ENCODE results near the gene UGT1A8.

UGT1A8 gene

DNA sequence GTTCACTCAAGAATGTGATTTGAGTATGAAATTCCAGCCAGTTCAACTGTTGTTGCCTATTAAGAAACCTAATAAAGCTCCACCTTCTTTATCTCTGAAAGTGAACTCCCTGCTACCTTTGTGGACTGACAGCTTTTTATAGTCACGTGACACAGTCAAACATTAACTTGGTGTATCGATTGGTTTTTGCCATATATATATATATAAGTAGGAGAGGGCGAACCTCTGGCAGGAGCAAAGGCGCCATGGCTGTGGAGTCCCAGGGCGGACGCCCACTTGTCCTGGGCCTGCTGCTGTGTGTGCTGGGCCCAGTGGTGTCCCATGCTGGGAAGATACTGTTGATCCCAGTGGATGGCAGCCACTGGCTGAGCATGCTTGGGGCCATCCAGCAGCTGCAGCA, 142.6 kb downstream of the UGT1A8 start, which contains the start of gene UGT1A1:
Gene UGT1A1 (plus strand): TSS at position 228 of the 400 bp plus-strand sequence. CDS start 18 bp downstream, at position 246.
- no peak for DNase-seq (ENCODE audit: low read depth in 1 of 2, low spot score in 1 of 2)

- DNase-seq (ENCODE audit: low read depth in 1 of 2, low spot score in 1 of 2): no peak
Observed at GRCh38 chr2:233761040-233761769, 143.8 kb downstream of the UGT1A8 start.

- no peak for DNase-seq (ENCODE audit: low read depth in 1 of 2, low spot score in 1 of 2)
Observed at GRCh38 chr2:233764264-233764663, 146.8 kb downstream of the UGT1A8 start.

GRCh38 chr2:233764761-233765160, 147.3 kb downstream of the UGT1A8 start:
- DNase-seq (ENCODE audit: low read depth in 1 of 2, low spot score in 1 of 2): no peak

- DNase-seq (ENCODE audit: low read depth in 1 of 2, low spot score in 1 of 2): no peak
Observed at GRCh38 chr2:233766416-233766815, 149.0 kb downstream of the UGT1A8 start.

GRCh38 chr2:233768076-233768475, 150.6 kb downstream of the UGT1A8 start:
- no peak for DNase-seq (ENCODE audit: low read depth in 1 of 2, low spot score in 1 of 2)

DNA sequence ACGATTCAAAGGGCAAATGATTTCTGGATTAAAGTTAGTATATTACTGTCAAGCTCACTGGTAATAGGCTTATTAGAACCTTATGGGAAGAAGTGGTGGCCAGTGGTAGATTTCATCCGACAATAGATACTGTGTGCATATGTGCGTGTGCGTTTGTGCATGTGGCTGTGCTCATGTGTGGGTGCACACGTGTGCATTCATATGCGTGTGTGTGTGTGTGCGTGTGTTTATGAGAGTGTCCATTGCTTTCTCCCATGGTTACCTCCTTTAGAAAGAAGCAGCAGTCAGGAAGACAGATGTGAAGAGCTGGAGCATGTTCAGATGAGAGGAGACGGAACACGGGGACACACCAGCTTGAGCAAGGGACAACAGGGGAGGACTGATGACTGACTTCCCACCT, 151.8 kb downstream of the UGT1A8 start:
- DNase-seq (ENCODE audit: low read depth in 1 of 2, low spot score in 1 of 2): no peak

DNA sequence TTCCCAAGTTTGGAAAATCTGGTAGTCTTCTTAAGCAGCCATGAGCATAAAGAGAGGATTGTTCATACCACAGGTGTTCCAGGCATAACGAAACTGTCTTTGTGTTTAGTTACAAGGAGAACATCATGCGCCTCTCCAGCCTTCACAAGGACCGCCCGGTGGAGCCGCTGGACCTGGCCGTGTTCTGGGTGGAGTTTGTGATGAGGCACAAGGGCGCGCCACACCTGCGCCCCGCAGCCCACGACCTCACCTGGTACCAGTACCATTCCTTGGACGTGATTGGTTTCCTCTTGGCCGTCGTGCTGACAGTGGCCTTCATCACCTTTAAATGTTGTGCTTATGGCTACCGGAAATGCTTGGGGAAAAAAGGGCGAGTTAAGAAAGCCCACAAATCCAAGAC, 154.7 kb downstream of the UGT1A8 start:
- DNase-seq (ENCODE audit: low read depth in 1 of 2, low spot score in 1 of 2): no peak

GRCh38 chr2:233772583-233772982, 155.2 kb downstream of the UGT1A8 start:
- no peak for DNase-seq (ENCODE audit: low read depth in 1 of 2, low spot score in 1 of 2)

GRCh38 chr2:233773854-233774253, 156.4 kb downstream of the UGT1A8 start:
- DNase-seq (ENCODE audit: low read depth in 1 of 2, low spot score in 1 of 2): no peak

- DNase-seq (ENCODE audit: low read depth in 1 of 2, low spot score in 1 of 2): no peak
Observed at GRCh38 chr2:233775414-233775813, 158.0 kb downstream of the UGT1A8 start.

DNA sequence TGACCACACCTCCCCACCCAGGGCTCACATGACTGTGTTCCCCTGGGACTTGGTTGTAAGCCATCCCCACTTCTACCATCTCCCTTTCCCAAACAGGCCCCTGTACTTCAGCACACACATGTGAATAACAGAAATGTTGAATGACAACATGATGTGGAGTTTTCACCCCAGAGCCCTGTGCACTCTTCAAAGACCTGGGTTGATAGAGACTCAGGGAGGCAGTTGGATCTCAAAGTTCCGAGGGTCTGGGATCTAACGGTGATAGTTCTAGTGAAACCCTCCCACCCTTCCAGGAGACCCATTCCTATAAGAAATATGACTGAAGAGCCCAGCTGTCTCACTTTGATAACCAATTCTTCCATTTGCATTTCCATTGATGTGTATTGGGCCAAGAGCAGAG, 160.6 kb downstream of the UGT1A8 start, which contains the start of gene MROH2A:
Gene MROH2A (plus strand): TSS at position 301 of the 400 bp plus-strand sequence. CDS start 1,029 bp downstream, outside the sequence.
- DNase-seq (ENCODE audit: low read depth in 1 of 2, low spot score in 1 of 2): no peak

- DNase-seq (ENCODE audit: low read depth in 1 of 2, low spot score in 1 of 2): no peak
Observed at GRCh38 chr2:233779722-233780121, 162.3 kb downstream of the UGT1A8 start.

DNA sequence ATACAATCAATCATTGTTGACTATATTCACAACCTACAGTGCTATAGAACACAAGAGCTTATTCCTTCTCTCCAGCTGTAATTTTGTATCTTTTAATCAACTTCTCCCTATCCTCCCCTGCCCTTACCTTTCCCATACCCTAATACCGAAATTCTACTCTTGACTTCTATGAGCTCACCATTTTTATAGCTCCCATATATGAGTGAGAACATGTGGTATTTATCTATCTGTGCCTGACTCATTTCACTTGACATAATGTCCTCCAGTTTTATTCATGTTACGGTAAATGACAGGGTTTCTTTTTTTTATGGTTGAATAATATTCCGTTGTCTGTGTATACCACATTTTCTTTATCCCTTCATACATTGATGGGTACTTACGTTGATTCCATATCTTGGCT, 163.3 kb downstream of the UGT1A8 start:
- no peak for DNase-seq (ENCODE audit: low read depth in 1 of 2, low spot score in 1 of 2)

DNA sequence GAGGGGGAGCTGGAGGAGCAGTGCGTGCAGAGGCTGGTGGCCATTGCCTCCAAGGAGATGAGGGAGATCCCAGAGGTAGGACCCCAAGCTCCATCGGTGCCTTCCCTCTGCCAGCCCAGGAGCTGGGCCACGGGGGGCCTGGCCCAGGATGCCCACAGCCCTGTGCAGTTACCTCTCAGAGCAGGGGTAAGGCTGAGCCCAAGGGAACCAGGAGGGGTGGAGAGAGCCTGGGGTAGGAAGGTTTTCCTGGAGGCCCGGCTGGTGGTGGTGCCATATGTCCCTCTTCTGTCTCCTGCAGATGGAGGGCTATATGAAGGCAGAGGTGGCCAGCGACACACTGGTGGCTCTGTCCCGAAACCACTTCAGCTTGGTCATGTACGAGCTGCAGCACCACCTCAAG, 172.1 kb downstream of the UGT1A8 start:
- DNase-seq (ENCODE audit: low read depth in 1 of 2, low spot score in 1 of 2): no peak

GRCh38 chr2:233791151-233791882, 173.9 kb downstream of the UGT1A8 start:
- no peak for DNase-seq (ENCODE audit: low read depth in 1 of 2, low spot score in 1 of 2)

GRCh38 chr2:233791883-233792329, 174.5 kb downstream of the UGT1A8 start:
- no peak for DNase-seq (ENCODE audit: low read depth in 1 of 2, low spot score in 1 of 2)

DNA sequence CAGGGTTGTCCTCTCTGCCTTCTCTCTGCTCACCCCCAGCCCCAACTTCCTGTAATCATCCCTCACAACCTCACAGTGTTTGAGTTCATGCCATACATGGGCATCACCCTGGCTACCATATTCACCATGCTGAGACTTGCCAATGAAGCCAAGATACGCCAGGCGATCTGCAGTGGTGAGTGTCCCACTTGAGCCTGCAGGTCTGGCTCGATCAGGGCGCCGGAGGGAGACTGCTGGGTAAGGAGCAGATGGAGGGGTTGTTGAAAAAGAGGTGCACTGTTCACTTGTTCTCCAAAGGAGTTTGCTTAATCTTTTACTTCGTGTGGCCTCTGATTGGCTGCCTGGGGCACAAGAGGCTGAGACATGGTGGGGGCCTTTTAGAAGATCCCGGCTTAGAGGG, 175.3 kb downstream of the UGT1A8 start:
- DNase-seq (ENCODE audit: low read depth in 1 of 2, low spot score in 1 of 2): no peak

DNA sequence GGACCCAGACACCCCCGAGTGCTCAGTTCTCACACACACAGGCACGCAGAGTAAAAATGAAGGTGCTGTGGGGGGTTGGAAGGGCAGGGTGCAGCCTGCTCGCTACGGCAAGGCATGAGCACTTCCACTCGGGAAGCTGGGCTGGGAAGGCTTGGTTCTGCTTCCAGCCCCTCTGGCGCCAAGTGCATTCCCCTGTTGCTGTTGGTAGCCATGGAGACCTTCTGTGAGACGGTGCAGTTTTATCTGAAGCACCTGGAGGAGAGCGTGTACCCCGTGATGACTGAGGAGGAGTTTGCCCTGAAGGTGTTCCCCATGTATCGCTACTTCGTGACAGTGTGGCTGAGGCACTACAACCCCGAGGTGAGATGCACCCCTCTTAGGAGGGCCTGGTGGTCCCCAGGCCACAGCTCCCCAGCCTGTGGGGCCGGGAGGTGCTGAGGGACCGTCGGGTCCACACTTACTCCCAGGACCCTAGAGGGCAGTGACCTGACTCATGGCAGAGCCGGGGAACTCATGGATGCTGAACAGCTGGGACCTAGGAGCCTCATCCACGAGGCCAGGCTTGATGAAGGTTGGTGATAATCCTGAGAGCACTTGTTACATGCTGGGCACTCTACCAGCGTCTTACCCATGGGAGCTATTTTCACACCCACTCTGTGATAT, 176.2 kb downstream of the UGT1A8 start:
- no peak for DNase-seq (ENCODE audit: low read depth in 1 of 2, low spot score in 1 of 2)

- no peak for DNase-seq (ENCODE audit: low read depth in 1 of 2, low spot score in 1 of 2)
Observed at GRCh38 chr2:233794128-233794658, 176.8 kb downstream of the UGT1A8 start.

DNA sequence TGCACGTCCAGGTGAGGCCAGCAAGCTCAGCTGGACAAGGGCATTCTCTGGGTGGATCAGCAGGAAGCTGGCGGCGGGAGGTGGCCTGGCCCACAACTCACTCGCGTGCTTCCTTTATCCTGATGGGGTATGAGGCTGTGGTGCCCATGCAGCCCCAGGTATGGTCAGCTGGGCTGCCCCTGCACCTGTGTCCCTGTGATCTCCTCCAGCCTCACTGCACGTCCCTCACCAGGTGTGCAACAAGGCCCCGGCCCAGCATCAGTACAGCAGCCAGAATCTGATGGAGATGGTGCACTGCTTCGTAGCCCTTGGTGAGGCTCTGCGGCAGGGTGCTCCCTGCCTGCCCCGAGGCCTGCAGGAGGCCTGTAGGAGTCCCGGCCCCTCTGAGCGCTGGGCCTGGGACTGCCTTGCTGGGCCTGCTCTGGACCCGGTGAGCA, 178.3 kb downstream of the UGT1A8 start:
- DNase-seq (ENCODE audit: low read depth in 1 of 2, low spot score in 1 of 2): no peak

All from activated CD4-positive, alpha-beta T cell treated with anti-CD3 and anti-CD28 coated beads, Interleukin-2, amount 50 U/mL, for 24 hours (primary cell).